Measurements from ENCODE around the gene FARS2.

The FARS2 gene

GRCh38 chr6:5660772-5661171, 399.5 kb downstream of the FARS2 start:
- ATAC-seq (no peak), DNase-seq (no peak)
- no peak overlapping the region for H3K4me3 Mint-ChIP-seq
- H3K4me1 Mint-ChIP-seq = peaks cover 32% of the 10 kb centered on the region
- no peaks in the 10 kb centered on the region for H3K27me3 Mint-ChIP-seq
- no peak overlapping the region for H3K27ac Mint-ChIP-seq
- peaks cover 10% of the 10 kb centered on the region for H3K36me3 Mint-ChIP-seq (ENCODE audit: low read depth)
- no peaks in the 10 kb centered on the region for H3K9me3 Mint-ChIP-seq

GRCh38 chr6:5662797-5663196, 401.5 kb downstream of the FARS2 start:
- ATAC-seq (no peak), DNase-seq (no peak)
- Mint-ChIP-seq H3K27ac (no peak overlapping the region), H3K36me3 (ENCODE audit: low read depth) (peaks cover under 1% of the 10 kb centered on the region), H3K9me3 (no peaks in the 10 kb centered on the region), H3K4me3 (no peak overlapping the region), H3K27me3 (no peaks in the 10 kb centered on the region), H3K4me1 (peaks cover 42% of the 10 kb centered on the region)

GRCh38 chr6:5663259-5663658, 401.9 kb downstream of the FARS2 start:
- Mint-ChIP-seq H3K4me1 (peaks cover 45% of the 10 kb centered on the region), H3K27ac (no peak overlapping the region), H3K4me3 (no peak overlapping the region), H3K9me3 (no peaks in the 10 kb centered on the region), H3K36me3 (ENCODE audit: low read depth) (no peaks in the 10 kb centered on the region), H3K27me3 (no peaks in the 10 kb centered on the region)
- DNase-seq (no peak), ATAC-seq (no peak)

GRCh38 chr6:5663739-5664138, 402.4 kb downstream of the FARS2 start:
- Mint-ChIP-seq H3K4me1 (peaks cover 49% of the 10 kb centered on the region), H3K9me3 (no peaks in the 10 kb centered on the region), H3K36me3 (ENCODE audit: low read depth) (no peaks in the 10 kb centered on the region), H3K27ac (no peak overlapping the region), H3K4me3 (no peak overlapping the region), H3K27me3 (no peaks in the 10 kb centered on the region)
- no peak for ATAC-seq
- DNase-seq = no peak

- no peaks in the 10 kb centered on the region for H3K27me3 Mint-ChIP-seq
- ATAC-seq (no peak), DNase-seq (no peak)
- no peak overlapping the region for H3K27ac Mint-ChIP-seq
- H3K36me3 Mint-ChIP-seq (ENCODE audit: low read depth) = no peaks in the 10 kb centered on the region
- H3K4me1 Mint-ChIP-seq = peaks cover 49% of the 10 kb centered on the region
- no peaks in the 10 kb centered on the region for H3K9me3 Mint-ChIP-seq
- no peak overlapping the region for H3K4me3 Mint-ChIP-seq
These were observed 402.8 kb downstream of the FARS2 start for GRCh38 chr6:5664149-5664548.

DNA sequence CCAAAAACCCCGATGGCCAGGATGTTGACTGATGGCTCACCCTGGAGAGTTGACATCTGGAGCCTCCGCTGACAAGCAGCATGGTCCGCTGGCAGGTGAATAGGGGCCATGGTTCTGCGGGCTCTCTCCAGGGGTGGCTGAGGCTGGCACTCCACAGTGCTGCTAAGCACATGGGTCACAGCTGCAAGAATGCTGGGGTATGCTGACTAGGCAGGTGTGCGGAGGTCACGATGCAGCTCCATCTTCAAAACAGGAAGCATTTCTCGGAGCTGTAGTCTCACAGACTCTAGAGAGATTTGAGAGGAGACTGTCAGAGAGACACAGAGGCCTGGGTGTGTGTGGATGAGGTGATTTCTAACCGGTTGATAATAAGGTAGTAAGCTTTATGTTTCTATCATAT, 403.9 kb downstream of the FARS2 start:
- peak; percentile 66 for ATAC-seq
- peak; percentile 15 for DNase-seq
- Mint-ChIP-seq H3K36me3 (ENCODE audit: low read depth) (no peaks in the 10 kb centered on the region), H3K27ac (peak overlapping the region; percentile 79), H3K4me1 (peaks cover 51% of the 10 kb centered on the region), H3K4me3 (peak overlapping the region; percentile 6), H3K9me3 (no peaks in the 10 kb centered on the region), H3K27me3 (no peaks in the 10 kb centered on the region)

- H3K36me3 Mint-ChIP-seq (ENCODE audit: low read depth) = no peaks in the 10 kb centered on the region
- ATAC-seq = no peak
- H3K27me3 Mint-ChIP-seq = no peaks in the 10 kb centered on the region
- peaks cover 56% of the 10 kb centered on the region for H3K4me1 Mint-ChIP-seq
- DNase-seq = no peak
- H3K9me3 Mint-ChIP-seq = no peaks in the 10 kb centered on the region
- peak overlapping the region; percentile 6 for H3K4me3 Mint-ChIP-seq
- peak overlapping the region; percentile 79 for H3K27ac Mint-ChIP-seq
These were observed 404.4 kb downstream of the FARS2 start for GRCh38 chr6:5665667-5666066.

DNA sequence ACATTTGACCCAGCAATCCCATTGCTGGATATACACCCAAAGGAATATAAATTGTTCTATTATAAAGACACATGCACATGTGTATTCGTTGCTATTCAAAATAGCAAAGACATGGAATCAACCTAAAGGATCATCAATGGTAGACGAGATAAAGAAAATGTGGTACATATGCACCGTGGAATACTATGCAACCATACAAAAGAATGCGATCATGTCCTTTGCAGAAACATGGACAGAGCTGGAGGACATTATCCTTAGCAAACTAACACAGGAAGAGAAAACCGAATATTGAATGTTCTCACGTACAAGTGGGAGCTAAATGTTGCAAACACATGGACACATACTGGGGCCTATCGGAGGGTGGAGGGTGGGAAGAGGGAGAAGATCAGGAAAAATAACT, 405.4 kb downstream of the FARS2 start:
- Mint-ChIP-seq H3K4me3 (no peak overlapping the region), H3K27me3 (no peaks in the 10 kb centered on the region), H3K36me3 (ENCODE audit: low read depth) (no peaks in the 10 kb centered on the region), H3K4me1 (peaks cover 67% of the 10 kb centered on the region), H3K9me3 (no peaks in the 10 kb centered on the region), H3K27ac (no peak overlapping the region)
- ATAC-seq = no peak
- DNase-seq = no peak

DNA sequence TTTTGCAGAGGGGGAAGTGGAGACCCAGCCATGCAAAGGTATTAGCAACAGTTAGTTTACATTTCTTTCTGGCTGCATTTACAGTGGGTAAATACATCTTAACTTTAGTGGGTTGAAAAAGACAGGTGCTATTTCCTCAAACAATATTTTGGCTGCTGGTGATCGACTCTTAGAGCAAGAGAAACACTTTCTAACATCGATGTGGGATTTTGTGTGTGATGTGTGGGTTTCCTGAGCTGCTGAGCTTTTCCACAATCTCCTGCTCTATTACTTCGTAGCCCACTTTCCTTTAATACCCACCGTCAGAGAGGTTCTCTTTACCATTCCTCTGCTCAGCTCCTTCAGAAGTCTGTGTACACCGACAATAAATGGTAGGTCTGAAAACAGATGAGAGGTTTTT, 406.4 kb downstream of the FARS2 start:
- H3K9me3 Mint-ChIP-seq = no peaks in the 10 kb centered on the region
- no peak overlapping the region for H3K4me3 Mint-ChIP-seq
- H3K36me3 Mint-ChIP-seq (ENCODE audit: low read depth) = no peaks in the 10 kb centered on the region
- H3K27me3 Mint-ChIP-seq = no peaks in the 10 kb centered on the region
- H3K4me1 Mint-ChIP-seq = peaks cover 75% of the 10 kb centered on the region
- ATAC-seq (no peak), DNase-seq (no peak)
- no peak overlapping the region for H3K27ac Mint-ChIP-seq

DNA sequence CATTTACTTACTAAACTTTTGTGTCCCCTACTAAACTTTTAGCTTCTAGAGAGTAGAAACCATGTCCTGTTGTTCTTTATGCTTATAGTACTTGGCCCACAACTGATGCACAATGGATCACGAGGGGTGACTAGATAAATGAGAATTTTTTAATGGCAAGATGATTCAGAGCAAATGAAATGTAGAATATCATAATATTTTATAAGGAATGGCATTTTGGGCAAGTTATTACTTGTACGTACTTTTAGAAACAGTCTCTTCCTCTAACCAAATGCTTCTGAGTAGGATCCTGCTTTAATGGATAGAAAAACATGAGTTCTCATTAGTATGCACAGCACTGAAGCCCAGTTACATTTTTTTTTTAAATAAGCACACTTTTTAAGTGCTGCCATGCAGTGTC, 409.1 kb downstream of the FARS2 start:
- no peaks in the 10 kb centered on the region for H3K9me3 Mint-ChIP-seq
- peaks cover 56% of the 10 kb centered on the region for H3K4me1 Mint-ChIP-seq
- no peak overlapping the region for H3K27ac Mint-ChIP-seq
- no peaks in the 10 kb centered on the region for H3K27me3 Mint-ChIP-seq
- H3K36me3 Mint-ChIP-seq (ENCODE audit: low read depth) = no peaks in the 10 kb centered on the region
- ATAC-seq (no peak), DNase-seq (no peak)
- H3K4me3 Mint-ChIP-seq = no peak overlapping the region

GRCh38 chr6:5670811-5671561, 409.7 kb downstream of the FARS2 start:
- ATAC-seq (peak; percentile 92), DNase-seq (no peak)
- Mint-ChIP-seq H3K27ac (peak overlapping the region; percentile 71), H3K27me3 (no peaks in the 10 kb centered on the region), H3K36me3 (ENCODE audit: low read depth) (no peaks in the 10 kb centered on the region), H3K9me3 (no peaks in the 10 kb centered on the region), H3K4me3 (peak overlapping the region; percentile 35), H3K4me1 (peaks cover 49% of the 10 kb centered on the region)

GRCh38 chr6:5671601-5672559, 410.6 kb downstream of the FARS2 start:
- DNase-seq (no peak), ATAC-seq (no peak)
- H3K4me1 Mint-ChIP-seq = peaks cover 41% of the 10 kb centered on the region
- H3K36me3 Mint-ChIP-seq (ENCODE audit: low read depth) = no peaks in the 10 kb centered on the region
- peak overlapping the region; percentile 71 for H3K27ac Mint-ChIP-seq
- H3K27me3 Mint-ChIP-seq = no peaks in the 10 kb centered on the region
- no peaks in the 10 kb centered on the region for H3K9me3 Mint-ChIP-seq
- peak overlapping the region; percentile 35 for H3K4me3 Mint-ChIP-seq

DNA sequence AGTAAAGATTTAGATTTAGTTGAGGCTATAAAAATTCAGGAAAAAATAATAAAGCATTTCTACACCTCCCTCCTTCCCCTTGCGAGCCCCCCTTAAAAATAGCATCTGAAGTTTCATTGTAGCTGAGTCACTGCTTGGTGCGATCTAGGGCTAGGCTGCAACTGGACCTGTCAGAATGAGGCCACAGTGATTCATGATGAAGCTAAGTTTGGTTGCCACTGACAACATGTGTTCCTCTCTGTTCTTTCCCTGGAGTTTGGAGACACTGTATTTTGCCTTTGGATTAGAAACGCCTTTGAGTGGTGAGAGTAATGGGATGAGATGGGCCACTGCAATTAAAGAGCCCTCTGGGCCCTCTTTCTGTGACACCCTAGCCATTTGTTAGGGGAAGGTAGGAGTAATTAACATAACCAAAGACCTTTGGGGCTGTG, 411.3 kb downstream of the FARS2 start:
- Mint-ChIP-seq H3K27me3 (no peaks in the 10 kb centered on the region), H3K27ac (no peak overlapping the region), H3K4me3 (no peak overlapping the region), H3K9me3 (no peaks in the 10 kb centered on the region), H3K4me1 (peaks cover 36% of the 10 kb centered on the region), H3K36me3 (ENCODE audit: low read depth) (no peaks in the 10 kb centered on the region)
- no peak for DNase-seq
- ATAC-seq = no peak

DNA sequence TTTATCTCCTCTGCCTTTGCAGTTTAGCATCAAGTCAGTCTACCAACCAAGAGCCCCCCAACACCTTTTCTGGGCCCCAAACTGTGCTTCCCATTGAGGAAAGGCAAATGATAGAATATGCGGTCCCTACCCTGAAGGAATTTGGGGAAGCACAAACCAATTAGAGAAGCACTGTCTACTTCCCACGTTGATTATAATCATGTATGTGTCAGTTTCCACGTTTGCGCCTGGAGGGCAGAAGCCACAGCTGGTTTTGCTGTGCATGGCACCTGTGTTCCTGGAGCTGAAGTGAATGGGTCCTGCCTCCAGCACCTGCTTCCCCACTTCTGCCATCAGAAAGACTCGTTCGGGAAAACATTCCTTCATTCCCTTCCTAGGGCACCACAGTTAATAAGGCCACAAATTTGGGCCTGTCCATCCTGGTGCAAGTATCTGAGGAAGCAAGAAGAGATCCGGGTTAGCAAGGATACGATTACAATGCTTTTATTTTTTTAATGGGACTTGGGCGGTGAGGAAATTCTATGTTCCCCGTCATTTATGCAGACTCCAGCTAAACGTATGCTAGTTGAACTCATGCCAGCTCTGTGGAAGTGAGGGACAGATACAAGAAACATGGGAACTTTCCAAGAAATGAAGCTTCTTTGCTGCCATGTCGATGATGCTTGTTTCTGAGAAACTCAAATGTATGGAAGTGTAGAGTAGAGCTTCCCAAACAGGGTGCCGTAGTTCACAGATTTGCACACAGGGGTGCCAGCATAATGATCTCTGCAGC, 411.9 kb downstream of the FARS2 start:
- Mint-ChIP-seq H3K27me3 (no peaks in the 10 kb centered on the region), H3K9me3 (no peaks in the 10 kb centered on the region), H3K27ac (no peak overlapping the region), H3K4me1 (peaks cover 33% of the 10 kb centered on the region), H3K36me3 (ENCODE audit: low read depth) (no peaks in the 10 kb centered on the region), H3K4me3 (no peak overlapping the region)
- DNase-seq (no peak), ATAC-seq (no peak)

Measured in activated naive CD8-positive, alpha-beta T cell treated with anti-CD3 and anti-CD28 coated beads, Interleukin-2, amount 50 U/mL, for 24 hours (primary cell).